Measurements from ENCODE around the gene UTY.

Gene UTY

DNA sequence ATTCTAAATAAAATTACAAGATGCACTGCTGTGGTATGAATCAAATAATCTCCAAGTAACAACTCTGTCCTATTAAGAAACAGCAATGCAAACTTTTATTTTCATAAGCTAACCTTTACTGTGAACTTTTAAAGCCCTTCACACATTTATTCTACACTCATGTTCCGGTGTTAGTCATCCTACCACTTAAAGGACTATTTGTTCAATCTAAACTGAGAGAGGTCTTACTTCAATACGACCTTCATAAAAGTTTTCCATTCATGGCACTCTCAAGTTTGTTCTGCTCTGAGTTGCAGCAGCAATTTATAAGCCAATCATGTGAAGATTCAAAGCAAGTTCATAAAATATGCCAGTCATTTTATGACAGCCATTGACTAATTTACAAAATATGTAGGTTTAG is 4.8 kb downstream of the UTY start:
- TF ChIP-seq ZNF549 (tag by site-specific recombination; IDR thresholded peaks at IDR 0.05) (no peak), ZNF239 (tag by site-specific recombination; IDR thresholded peaks at IDR 0.05) (no peak), TRIM28 (IDR thresholded peaks at IDR 0.05; ENCODE audit: borderline replicate concordance, low read length) (no peak), PRDM1 (tag by site-specific recombination; IDR thresholded peaks at IDR 0.05) (no peak), ZNF394 (tag by site-specific recombination; IDR thresholded peaks at IDR 0.05; ENCODE audit: borderline replicate concordance) (no peak), ZNF521 (tag by site-specific recombination; IDR thresholded peaks at IDR 0.05) (no peak), ZNF48 (tag by site-specific recombination; IDR thresholded peaks at IDR 0.05) (no peak), ZNF629 (tag by site-specific recombination; IDR thresholded peaks at IDR 0.05) (no peak), ZNF335 (tag by site-specific recombination; conservative IDR thresholded peaks at IDR 0.05) (no peak), ZNF132 (tag by site-specific recombination; IDR thresholded peaks at IDR 0.05; ENCODE audit: borderline replicate concordance) (no peak), ZNF610 (tag by site-specific recombination; IDR thresholded peaks at IDR 0.05; ENCODE audit: borderline replicate concordance) (no peak), ZNF664 (tag by site-specific recombination; IDR thresholded peaks at IDR 0.05) (no peak)
- TF ChIP-seq, protein P1, sequence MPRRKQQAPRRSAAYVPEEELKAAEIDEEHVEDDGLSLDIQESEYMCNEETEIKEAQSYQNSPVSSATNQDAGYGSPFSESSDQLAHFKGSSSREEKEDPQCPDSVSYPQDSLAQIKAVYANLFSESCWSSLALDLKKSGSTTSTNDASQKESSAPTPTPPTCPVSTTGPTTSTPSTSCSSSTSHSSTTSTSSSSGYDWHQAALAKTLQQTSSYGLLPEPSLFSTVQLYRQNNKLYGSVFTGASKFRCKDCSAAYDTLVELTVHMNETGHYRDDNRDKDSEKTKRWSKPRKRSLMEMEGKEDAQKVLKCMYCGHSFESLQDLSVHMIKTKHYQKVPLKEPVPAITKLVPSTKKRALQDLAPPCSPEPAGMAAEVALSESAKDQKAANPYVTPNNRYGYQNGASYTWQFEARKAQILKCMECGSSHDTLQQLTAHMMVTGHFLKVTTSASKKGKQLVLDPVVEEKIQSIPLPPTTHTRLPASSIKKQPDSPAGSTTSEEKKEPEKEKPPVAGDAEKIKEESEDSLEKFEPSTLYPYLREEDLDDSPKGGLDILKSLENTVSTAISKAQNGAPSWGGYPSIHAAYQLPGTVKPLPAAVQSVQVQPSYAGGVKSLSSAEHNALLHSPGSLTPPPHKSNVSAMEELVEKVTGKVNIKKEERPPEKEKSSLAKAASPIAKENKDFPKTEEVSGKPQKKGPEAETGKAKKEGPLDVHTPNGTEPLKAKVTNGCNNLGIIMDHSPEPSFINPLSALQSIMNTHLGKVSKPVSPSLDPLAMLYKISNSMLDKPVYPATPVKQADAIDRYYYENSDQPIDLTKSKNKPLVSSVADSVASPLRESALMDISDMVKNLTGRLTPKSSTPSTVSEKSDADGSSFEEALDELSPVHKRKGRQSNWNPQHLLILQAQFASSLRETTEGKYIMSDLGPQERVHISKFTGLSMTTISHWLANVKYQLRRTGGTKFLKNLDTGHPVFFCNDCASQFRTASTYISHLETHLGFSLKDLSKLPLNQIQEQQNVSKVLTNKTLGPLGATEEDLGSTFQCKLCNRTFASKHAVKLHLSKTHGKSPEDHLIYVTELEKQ (tag by site-specific recombination; IDR thresholded peaks at IDR 0.05; ENCODE audit: borderline replicate concordance): no peak
- TF ChIP-seq, protein P2, sequence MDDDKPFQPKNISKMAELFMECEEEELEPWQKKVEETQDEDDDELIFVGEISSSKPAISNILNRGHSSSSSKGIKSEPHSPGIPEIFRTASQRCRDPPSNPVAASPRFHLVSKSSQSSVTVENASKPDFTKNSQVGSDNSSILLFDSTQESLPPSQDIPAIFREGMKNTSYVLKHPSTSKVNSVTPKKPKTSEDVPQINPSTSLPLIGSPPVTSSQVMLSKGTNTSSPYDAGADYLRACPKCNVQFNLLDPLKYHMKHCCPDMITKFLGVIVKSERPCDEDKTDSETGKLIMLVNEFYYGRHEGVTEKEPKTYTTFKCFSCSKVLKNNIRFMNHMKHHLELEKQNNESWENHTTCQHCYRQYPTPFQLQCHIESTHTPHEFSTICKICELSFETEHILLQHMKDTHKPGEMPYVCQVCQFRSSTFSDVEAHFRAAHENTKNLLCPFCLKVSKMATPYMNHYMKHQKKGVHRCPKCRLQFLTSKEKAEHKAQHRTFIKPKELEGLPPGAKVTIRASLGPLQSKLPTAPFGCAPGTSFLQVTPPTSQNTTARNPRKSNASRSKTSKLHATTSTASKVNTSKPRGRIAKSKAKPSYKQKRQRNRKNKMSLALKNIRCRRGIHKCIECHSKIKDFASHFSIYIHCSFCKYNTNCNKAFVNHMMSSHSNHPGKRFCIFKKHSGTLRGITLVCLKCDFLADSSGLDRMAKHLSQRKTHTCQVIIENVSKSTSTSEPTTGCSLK (tag by site-specific recombination; IDR thresholded peaks at IDR 0.05): no peak
- TF ChIP-seq, protein P3, sequence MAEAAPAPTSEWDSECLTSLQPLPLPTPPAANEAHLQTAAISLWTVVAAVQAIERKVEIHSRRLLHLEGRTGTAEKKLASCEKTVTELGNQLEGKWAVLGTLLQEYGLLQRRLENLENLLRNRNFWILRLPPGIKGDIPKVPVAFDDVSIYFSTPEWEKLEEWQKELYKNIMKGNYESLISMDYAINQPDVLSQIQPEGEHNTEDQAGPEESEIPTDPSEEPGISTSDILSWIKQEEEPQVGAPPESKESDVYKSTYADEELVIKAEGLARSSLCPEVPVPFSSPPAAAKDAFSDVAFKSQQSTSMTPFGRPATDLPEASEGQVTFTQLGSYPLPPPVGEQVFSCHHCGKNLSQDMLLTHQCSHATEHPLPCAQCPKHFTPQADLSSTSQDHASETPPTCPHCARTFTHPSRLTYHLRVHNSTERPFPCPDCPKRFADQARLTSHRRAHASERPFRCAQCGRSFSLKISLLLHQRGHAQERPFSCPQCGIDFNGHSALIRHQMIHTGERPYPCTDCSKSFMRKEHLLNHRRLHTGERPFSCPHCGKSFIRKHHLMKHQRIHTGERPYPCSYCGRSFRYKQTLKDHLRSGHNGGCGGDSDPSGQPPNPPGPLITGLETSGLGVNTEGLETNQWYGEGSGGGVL (tag by site-specific recombination; IDR thresholded peaks at IDR 0.05): no peak
- TF ChIP-seq, protein P4, sequence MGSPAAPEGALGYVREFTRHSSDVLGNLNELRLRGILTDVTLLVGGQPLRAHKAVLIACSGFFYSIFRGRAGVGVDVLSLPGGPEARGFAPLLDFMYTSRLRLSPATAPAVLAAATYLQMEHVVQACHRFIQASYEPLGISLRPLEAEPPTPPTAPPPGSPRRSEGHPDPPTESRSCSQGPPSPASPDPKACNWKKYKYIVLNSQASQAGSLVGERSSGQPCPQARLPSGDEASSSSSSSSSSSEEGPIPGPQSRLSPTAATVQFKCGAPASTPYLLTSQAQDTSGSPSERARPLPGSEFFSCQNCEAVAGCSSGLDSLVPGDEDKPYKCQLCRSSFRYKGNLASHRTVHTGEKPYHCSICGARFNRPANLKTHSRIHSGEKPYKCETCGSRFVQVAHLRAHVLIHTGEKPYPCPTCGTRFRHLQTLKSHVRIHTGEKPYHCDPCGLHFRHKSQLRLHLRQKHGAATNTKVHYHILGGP (tag by site-specific recombination; IDR thresholded peaks at IDR 0.05): no peak
- CTCF ChIA-PET: no interaction called here
- Histone ChIP-seq H3K36me3 (ENCODE audit: control insufficient read depth in 2 of 2, insufficient read depth in 1 of 2, low read length in 2 of 2) (no peaks in the 10 kb centered on the region), H3K4me3 (ENCODE audit: low read depth, low read length) (no peak overlapping the region), H3K4me1 (ENCODE audit: control insufficient read depth, insufficient read depth, low read length) (no peaks in the 10 kb centered on the region), H3K27ac (ENCODE audit: extremely low read depth, low read depth, low read length) (no peak overlapping the region), H3K9me3 (ENCODE audit: control insufficient read depth, insufficient read depth, low read depth, low read length) (no peaks in the 10 kb centered on the region)
- POLR2A ChIA-PET: no interaction called here

DNA sequence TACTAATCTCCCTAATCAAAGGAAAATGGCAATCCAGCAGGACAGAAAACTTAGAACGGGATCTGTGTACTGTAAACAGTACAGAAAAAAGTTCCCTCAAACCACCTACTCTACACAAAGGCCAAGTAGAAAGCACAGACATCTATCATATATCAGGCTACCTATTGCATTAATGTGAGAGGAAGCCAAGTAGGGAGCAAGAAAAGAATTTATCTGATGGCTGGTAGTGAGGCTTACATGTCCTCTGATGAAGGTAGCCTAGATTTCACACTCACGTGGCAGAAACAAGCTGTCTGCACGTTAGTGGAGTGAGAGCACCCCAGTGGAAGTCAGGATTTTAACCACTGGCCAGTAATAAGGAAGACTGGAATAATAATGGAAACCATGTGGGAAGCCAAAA is 28.3 kb downstream of the UTY start:
- Histone ChIP-seq H3K27ac (ENCODE audit: extremely low read depth, low read depth, low read length) (no peak overlapping the region), H3K4me1 (ENCODE audit: control insufficient read depth, insufficient read depth, low read length) (no peaks in the 10 kb centered on the region), H3K4me3 (ENCODE audit: low read depth, low read length) (no peak overlapping the region), H3K9me3 (ENCODE audit: control insufficient read depth, insufficient read depth, low read depth, low read length) (no peaks in the 10 kb centered on the region), H3K36me3 (ENCODE audit: control insufficient read depth in 2 of 2, insufficient read depth in 1 of 2, low read length in 2 of 2) (no peaks in the 10 kb centered on the region)
- ChIA-PET POLR2A (no interaction called here), CTCF (no interaction called here)
- TF ChIP-seq, protein P5, sequence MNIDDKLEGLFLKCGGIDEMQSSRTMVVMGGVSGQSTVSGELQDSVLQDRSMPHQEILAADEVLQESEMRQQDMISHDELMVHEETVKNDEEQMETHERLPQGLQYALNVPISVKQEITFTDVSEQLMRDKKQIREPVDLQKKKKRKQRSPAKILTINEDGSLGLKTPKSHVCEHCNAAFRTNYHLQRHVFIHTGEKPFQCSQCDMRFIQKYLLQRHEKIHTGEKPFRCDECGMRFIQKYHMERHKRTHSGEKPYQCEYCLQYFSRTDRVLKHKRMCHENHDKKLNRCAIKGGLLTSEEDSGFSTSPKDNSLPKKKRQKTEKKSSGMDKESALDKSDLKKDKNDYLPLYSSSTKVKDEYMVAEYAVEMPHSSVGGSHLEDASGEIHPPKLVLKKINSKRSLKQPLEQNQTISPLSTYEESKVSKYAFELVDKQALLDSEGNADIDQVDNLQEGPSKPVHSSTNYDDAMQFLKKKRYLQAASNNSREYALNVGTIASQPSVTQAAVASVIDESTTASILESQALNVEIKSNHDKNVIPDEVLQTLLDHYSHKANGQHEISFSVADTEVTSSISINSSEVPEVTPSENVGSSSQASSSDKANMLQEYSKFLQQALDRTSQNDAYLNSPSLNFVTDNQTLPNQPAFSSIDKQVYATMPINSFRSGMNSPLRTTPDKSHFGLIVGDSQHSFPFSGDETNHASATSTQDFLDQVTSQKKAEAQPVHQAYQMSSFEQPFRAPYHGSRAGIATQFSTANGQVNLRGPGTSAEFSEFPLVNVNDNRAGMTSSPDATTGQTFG (tag by site-specific recombination; IDR thresholded peaks at IDR 0.05; ENCODE audit: borderline replicate concordance): no peak
- TF ChIP-seq ZNF530 (tag by site-specific recombination; IDR thresholded peaks at IDR 0.05; ENCODE audit: low read depth): no peak
